Fibroblast of lung (primary cell): ENCODE results near the gene USP53. TPM values are rescaled to one million over a fixed set of nuclear protein-coding genes. Genes with fewer than 3 reads are reported as not detected.
A peak's percentile ranks its signal among the peaks of the same experiment; 100 is the strongest.

Experiments used
- DNase-seq, 2 donors: peaks; one replicate each; pipeline versions ENCODE4 v3.0.0 to v3.0.0-alpha.2; 2010; ENCODE audit warnings: low read depth in 2 of 2
- H2AFZ ChIP-seq: 2 replicates; pipeline ENCODE4 v1.5.1; 2012; ENCODE audit warnings: low read length, control low read depth, inconsistent platforms
- H3K27ac ChIP-seq: 2 replicates; pipeline ENCODE4 v1.5.1; 2011; ENCODE audit warnings: low read length, control low read depth; ENCODE audit not compliant: insufficient read depth
- H3K27me3 ChIP-seq: 2 replicates; pipeline ENCODE4 v1.5.1; 2011; ENCODE audit warnings: mild to moderate bottlenecking, low read length; ENCODE audit not compliant: control insufficient read depth, insufficient read depth
- H3K36me3 ChIP-seq: 2 replicates; pipeline ENCODE4 v1.5.1; 2011; ENCODE audit warnings: low read length; ENCODE audit not compliant: control insufficient read depth, insufficient read depth
- H3K4me1 ChIP-seq: 2 replicates; pipeline ENCODE4 v1.5.1; 2011; ENCODE audit warnings: low read length; ENCODE audit not compliant: control insufficient read depth, insufficient read depth; ENCODE audit errors: extremely low read depth
- H3K4me2 ChIP-seq: 2 replicates; pipeline ENCODE4 v1.5.1; 2011; ENCODE audit warnings: low read length, control low read depth; ENCODE audit not compliant: insufficient read depth; ENCODE audit errors: extremely low read depth
- H3K4me3 ChIP-seq, 4 experiments: fragments of 200-600 bp in 1 of 4; sonication (generic) in 1 of 4; replicated peaks in 1 of 4; 2 replicates each; pipeline ENCODE4 v1.5.1; 2011 to 2016; ENCODE audit warnings: low read length in 4 of 4, low read depth in 3 of 4, mild to moderate bottlenecking in 3 of 4, control low read depth in 2 of 4, inconsistent platforms in 1 of 4, mixed read lengths in 1 of 4; ENCODE audit not compliant: insufficient read depth in 1 of 4; ENCODE audit errors: control extremely low read depth in 1 of 4
- H3K79me2 ChIP-seq: 2 replicates; pipeline ENCODE4 v1.5.1; 2012; ENCODE audit warnings: mild to moderate bottlenecking, low read length, inconsistent platforms; ENCODE audit not compliant: control insufficient read depth, insufficient read depth
- H3K9ac ChIP-seq: 2 replicates; pipeline ENCODE4 v1.5.1; 2011; ENCODE audit warnings: mild to moderate bottlenecking, low read length, control low read depth; ENCODE audit not compliant: insufficient read depth
- H3K9me3 ChIP-seq: 2 replicates; pipeline ENCODE4 v1.5.1; 2012; ENCODE audit warnings: low read depth, low read length; ENCODE audit not compliant: control insufficient read depth, insufficient read depth
- H4K20me1 ChIP-seq: 2 replicates; pipeline ENCODE4 v1.5.1; 2011; ENCODE audit warnings: low read length; ENCODE audit not compliant: control insufficient read depth, insufficient read depth; ENCODE audit errors: extremely low read depth
- CTCF ChIP-seq, 2 donors: IDR thresholded peaks in 1 of 2; conservative IDR thresholded peaks in 1 of 2; 1 replicate in 1 of 2; 2 replicates in 1 of 2; pipeline ENCODE4 v1.5.1; 2011 to 2012; ENCODE audit warnings: low read length in 2 of 2, control low read depth in 1 of 2, inconsistent platforms in 1 of 2, low read depth in 1 of 2, mild to moderate bottlenecking in 1 of 2
- EZH2 ChIP-seq: IDR thresholded peaks from 2 replicates; pipeline ENCODE4 v1.5.1; 2012; ENCODE audit warnings: low read length, control low read depth, mild to moderate bottlenecking; ENCODE audit errors: missing control alignments
- polyA plus RNA-seq, 2 donors: library from polyadenylated mRNA; depleted of rRNA in 1 of 2; stranded (reverse) in 1 of 2; unstranded in 1 of 2; fragments of >200 nt; gene quantifications; 2 replicates each; pipeline ENCODE4 v1.2.1, GENCODE V29; 2011 to 2012; ENCODE audit warnings: missing spikeins in 1 of 2
- total RNA-seq: library from RNA; depleted of rRNA; stranded (reverse); fragments of >200 nt; gene quantifications from 2 replicates; pipeline ENCODE4 v1.2.1, GENCODE V29; 2014

The USP53 gene
- total and polyA plus RNA-seq, 2 donors (not counting 1 experiment from before 2014, with no cell fraction given) = 55.7 to 102 TPM

- Histone ChIP-seq H3K9ac (no peak overlapping the region), H3K4me1 (no peaks in the 10 kb centered on the region), H3K9me3 (no peaks in the 10 kb centered on the region), H4K20me1 (no peaks in the 10 kb centered on the region), H2AFZ (no peak overlapping the region), H3K4me3 (no peak overlapping the region), H3K79me2 (peaks cover 14% of the 10 kb centered on the region), H3K27me3 (no peaks in the 10 kb centered on the region), H3K4me2 (no peak overlapping the region), H3K27ac (no peak overlapping the region), H3K36me3 (peaks cover 2% of the 10 kb centered on the region)
- TF ChIP-seq CTCF (conservative IDR thresholded peaks at IDR 0.05 in 1 of 2, IDR thresholded peaks at IDR 0.05 in 1 of 2; ENCODE audit: low read depth in 1 of 2, low read length in 2 of 2) (no peak), EZH2 (no peak)
- no peak for DNase-seq
Observed at GRCh38 chr4:119221412-119221811, 8.9 kb downstream of the USP53 start.

GRCh38 chr4:119227690-119228089, 15.2 kb downstream of the USP53 start:
- Histone ChIP-seq H3K9me3 (no peaks in the 10 kb centered on the region), H3K4me2 (no peak overlapping the region), H3K36me3 (no peaks in the 10 kb centered on the region), H3K9ac (no peak overlapping the region), H3K27ac (no peak overlapping the region), H3K79me2 (peaks cover 9% of the 10 kb centered on the region), H4K20me1 (no peaks in the 10 kb centered on the region), H3K27me3 (no peaks in the 10 kb centered on the region), H3K4me3 (no peak overlapping the region), H2AFZ (no peak overlapping the region), H3K4me1 (peaks cover 4% of the 10 kb centered on the region)
- TF ChIP-seq EZH2 (no peak), CTCF (conservative IDR thresholded peaks at IDR 0.05 in 1 of 2, IDR thresholded peaks at IDR 0.05 in 1 of 2; ENCODE audit: low read depth in 1 of 2, low read length in 2 of 2) (no peak)
- peak; percentile 60 to 68 for DNase-seq

- Histone ChIP-seq H4K20me1 (no peaks in the 10 kb centered on the region), H3K27ac (no peak overlapping the region), H3K9me3 (no peaks in the 10 kb centered on the region), H3K4me3 (no peak overlapping the region), H2AFZ (no peak overlapping the region), H3K36me3 (no peaks in the 10 kb centered on the region), H3K4me2 (no peak overlapping the region), H3K27me3 (no peaks in the 10 kb centered on the region), H3K9ac (no peak overlapping the region), H3K4me1 (peaks cover 4% of the 10 kb centered on the region), H3K79me2 (peaks cover 9% of the 10 kb centered on the region)
- TF ChIP-seq EZH2 (no peak), CTCF (conservative IDR thresholded peaks at IDR 0.05 in 1 of 2, IDR thresholded peaks at IDR 0.05 in 1 of 2; ENCODE audit: low read depth in 1 of 2, low read length in 2 of 2) (no peak)
- DNase-seq = no peak
Observed at GRCh38 chr4:119228406-119228805, 15.9 kb downstream of the USP53 start.
